DOHH2 (cell line): ENCODE results near the gene FRZB.
A peak's percentile ranks its signal among the peaks of the same experiment; 100 is the strongest.
"Not testable (repeated sequence)": the region's sequence is repeated elsewhere in the genome, so short reads cannot be mapped to it uniquely, and the experiment has no call there.

Experiments
- H3F3A ChIP-seq: fragments of 200-600 bp; sonication (generic), shearing (Covaris generic); 2 replicates; pipeline ENCODE4 v1.6.0; 2016; ENCODE audit warnings: antibody characterized with exemption, mild to moderate bottlenecking; ENCODE audit not compliant: control insufficient read depth, insufficient read depth
- H3K27ac ChIP-seq: fragments of 200-600 bp; sonication (generic); 2 replicates; pipeline ENCODE4 v1.5.1; 2014; ENCODE audit warnings: low read depth, mild to moderate bottlenecking, low read length, moderate library complexity
- H3K27me3 ChIP-seq: fragments of 200-600 bp; sonication (generic); 2 replicates; pipeline ENCODE4 v1.6.1; 2014; ENCODE audit warnings: mild to moderate bottlenecking, low read length, mixed read lengths; ENCODE audit not compliant: control insufficient read depth
- H3K36me3 ChIP-seq: fragments of 200-600 bp; sonication (generic); 2 replicates; pipeline ENCODE4 v1.6.1; 2014; ENCODE audit warnings: mild to moderate bottlenecking, low read length, moderate library complexity, mixed read lengths; ENCODE audit not compliant: control insufficient read depth
- H3K4me1 ChIP-seq: fragments of 200-600 bp; sonication (generic); 2 replicates; pipeline ENCODE4 v1.6.1; 2014; ENCODE audit warnings: mild to moderate bottlenecking, low read length, mixed read lengths; ENCODE audit not compliant: control insufficient read depth
- H3K4me2 ChIP-seq: fragments of 200-600 bp; sonication (generic); 2 replicates; pipeline ENCODE4 v1.6.0; 2014; ENCODE audit warnings: mild to moderate bottlenecking, low read length, moderate library complexity
- H3K4me3 ChIP-seq: fragments of 200-600 bp; sonication (generic); 2 replicates; pipeline ENCODE4 v1.5.1; 2014; ENCODE audit warnings: mild to moderate bottlenecking, low read length, mixed read lengths
- H3K79me2 ChIP-seq: fragments of 200-600 bp; sonication (generic); 2 replicates; pipeline ENCODE4 v1.6.1; 2014; ENCODE audit warnings: mild to moderate bottlenecking, low read length, mixed read lengths; ENCODE audit not compliant: control insufficient read depth
- H3K9me2 ChIP-seq: fragments of 200-600 bp; sonication (generic); replicated peaks from 2 replicates; pipeline ENCODE4 v1.6.1; 2014; ENCODE audit warnings: mild to moderate bottlenecking, low read length, mixed read lengths; ENCODE audit not compliant: control insufficient read depth
- H3K9me3 ChIP-seq: fragments of 200-600 bp; sonication (generic); 2 replicates; pipeline ENCODE4 v1.6.1; 2014; ENCODE audit warnings: antibody characterized with exemption, low read length, mixed read lengths; ENCODE audit not compliant: control insufficient read depth, insufficient read depth
- H4K20me1 ChIP-seq: fragments of 200-600 bp; sonication (generic); 2 replicates; pipeline ENCODE4 v1.6.0; 2014; ENCODE audit warnings: low read depth, mild to moderate bottlenecking, antibody characterized with exemption, low read length, moderate library complexity; ENCODE audit not compliant: control insufficient read depth, insufficient read depth
- EZH2phosphoT487 ChIP-seq: fragments of 200-600 bp; sonication (generic); IDR thresholded peaks from 2 replicates; pipeline ENCODE4 v1.6.1; 2017; ENCODE audit warnings: borderline replicate concordance, mild to moderate bottlenecking, antibody characterized with exemption, low read length, moderate library complexity, mixed read lengths
- TF ChIP-seq, protein P1 (sequence below): fragments of 200-600 bp; sonication (generic); IDR thresholded peaks from one replicate; pipeline ENCODE4 v1.5.1; 2014; ENCODE audit warnings: antibody characterized with exemption, mild to moderate bottlenecking, low read depth, low read length; ENCODE audit not compliant: poor library complexity, severe bottlenecking

FRZB gene

DNA sequence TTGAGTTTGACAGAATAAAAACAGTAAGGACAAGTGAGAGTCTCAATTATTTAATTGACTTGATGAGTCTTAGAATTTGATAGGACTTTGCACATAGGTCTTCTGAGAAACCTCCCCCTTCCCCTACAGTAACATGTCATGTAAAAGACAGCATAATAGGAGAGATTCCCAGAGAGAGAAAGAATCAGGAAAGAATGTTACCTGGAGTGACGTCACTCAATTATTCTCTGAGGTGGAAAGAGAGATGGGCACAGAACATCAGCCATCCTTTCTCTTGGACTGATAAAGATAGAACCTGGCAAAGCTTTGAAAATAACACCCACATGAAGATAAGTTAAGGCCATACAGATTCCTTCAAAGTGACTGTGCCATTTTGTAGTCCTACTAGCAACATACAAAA lies 19.3 kb upstream of the FRZB start:
- H3K4me1 ChIP-seq, result peaks cover 18% of the 10 kb centered on the region
- H3K27me3 ChIP-seq, result no peaks in the 10 kb centered on the region
- 0 out of 2 replicates have a peak, but pooled peaks cover 2% of the 10 kb centered on the region for H3F3A ChIP-seq
- H3K4me3 ChIP-seq, result no peak overlapping the region
- no peak overlapping the region for H3K4me2 ChIP-seq
- no peaks in the 10 kb centered on the region for H3K9me2 ChIP-seq
- H4K20me1 ChIP-seq, result no peaks in the 10 kb centered on the region
- H3K27ac ChIP-seq, result no peak overlapping the region
- H3K36me3 ChIP-seq, result no peaks in the 10 kb centered on the region
- no peaks in the 10 kb centered on the region for H3K79me2 ChIP-seq
- TF ChIP-seq EZH2phosphoT487, result no peak
- H3K9me3 ChIP-seq, result peaks cover 5% of the 10 kb centered on the region; the same call in 1 of the 2 replicates

DNA sequence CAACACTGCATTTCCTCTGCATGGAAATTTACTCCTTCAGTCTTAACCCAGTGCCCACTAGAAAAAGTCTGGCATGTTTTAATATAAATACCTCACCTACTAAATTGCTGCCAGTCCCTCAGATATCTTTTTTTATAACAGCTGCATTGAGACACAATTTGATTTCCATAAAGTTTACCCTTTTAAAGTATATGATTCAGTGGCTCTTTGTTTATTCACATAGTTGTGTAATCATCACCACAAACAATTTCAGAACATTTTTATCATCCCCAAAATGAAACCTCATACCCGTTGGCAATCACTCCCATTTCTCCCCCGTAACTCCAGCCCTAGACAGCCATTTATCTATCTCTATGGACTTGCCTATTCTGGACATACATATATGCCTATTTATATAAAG lies 17.0 kb upstream of the FRZB start:
- no peak overlapping the region for H3K4me2 ChIP-seq
- H3K79me2 ChIP-seq, result no peaks in the 10 kb centered on the region
- peaks cover 5% of the 10 kb centered on the region; the same call in 1 of the 2 replicates for H3K9me3 ChIP-seq
- H3K36me3 ChIP-seq, result no peaks in the 10 kb centered on the region
- TF ChIP-seq EZH2phosphoT487, result no peak
- TF ChIP-seq, protein P1, sequence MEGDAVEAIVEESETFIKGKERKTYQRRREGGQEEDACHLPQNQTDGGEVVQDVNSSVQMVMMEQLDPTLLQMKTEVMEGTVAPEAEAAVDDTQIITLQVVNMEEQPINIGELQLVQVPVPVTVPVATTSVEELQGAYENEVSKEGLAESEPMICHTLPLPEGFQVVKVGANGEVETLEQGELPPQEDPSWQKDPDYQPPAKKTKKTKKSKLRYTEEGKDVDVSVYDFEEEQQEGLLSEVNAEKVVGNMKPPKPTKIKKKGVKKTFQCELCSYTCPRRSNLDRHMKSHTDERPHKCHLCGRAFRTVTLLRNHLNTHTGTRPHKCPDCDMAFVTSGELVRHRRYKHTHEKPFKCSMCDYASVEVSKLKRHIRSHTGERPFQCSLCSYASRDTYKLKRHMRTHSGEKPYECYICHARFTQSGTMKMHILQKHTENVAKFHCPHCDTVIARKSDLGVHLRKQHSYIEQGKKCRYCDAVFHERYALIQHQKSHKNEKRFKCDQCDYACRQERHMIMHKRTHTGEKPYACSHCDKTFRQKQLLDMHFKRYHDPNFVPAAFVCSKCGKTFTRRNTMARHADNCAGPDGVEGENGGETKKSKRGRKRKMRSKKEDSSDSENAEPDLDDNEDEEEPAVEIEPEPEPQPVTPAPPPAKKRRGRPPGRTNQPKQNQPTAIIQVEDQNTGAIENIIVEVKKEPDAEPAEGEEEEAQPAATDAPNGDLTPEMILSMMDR, result no peak
- H3K27ac ChIP-seq, result no peak overlapping the region
- H3K9me2 ChIP-seq, result no peaks in the 10 kb centered on the region
- peaks cover 18% of the 10 kb centered on the region for H3K4me1 ChIP-seq
- no peaks in the 10 kb centered on the region for H3K27me3 ChIP-seq
- H3F3A ChIP-seq, result 0 out of 2 replicates have a peak, but pooled peaks cover 2% of the 10 kb centered on the region
- H4K20me1 ChIP-seq, result no peaks in the 10 kb centered on the region
- no peak overlapping the region for H3K4me3 ChIP-seq

DNA sequence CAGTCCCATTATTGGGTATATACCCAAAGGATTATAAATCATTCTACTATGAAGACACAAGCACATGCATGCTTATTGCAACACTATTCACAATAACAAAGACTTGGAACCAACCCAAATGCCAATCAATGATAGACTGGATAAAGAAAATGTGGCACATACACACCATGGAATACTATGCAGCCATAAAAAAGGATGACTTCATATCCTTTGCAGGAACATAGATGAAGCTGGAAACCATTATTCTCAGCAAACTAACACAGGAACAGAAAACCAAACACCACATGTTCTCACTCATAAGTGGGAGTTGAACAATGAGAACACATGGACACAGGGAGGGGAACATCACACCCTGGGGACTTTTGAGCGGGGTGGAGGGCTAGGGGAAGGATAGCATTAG lies 13.7 kb upstream of the FRZB start:
- H3K36me3 ChIP-seq, H3K4me1 ChIP-seq: not testable (repeated sequence)

DNA sequence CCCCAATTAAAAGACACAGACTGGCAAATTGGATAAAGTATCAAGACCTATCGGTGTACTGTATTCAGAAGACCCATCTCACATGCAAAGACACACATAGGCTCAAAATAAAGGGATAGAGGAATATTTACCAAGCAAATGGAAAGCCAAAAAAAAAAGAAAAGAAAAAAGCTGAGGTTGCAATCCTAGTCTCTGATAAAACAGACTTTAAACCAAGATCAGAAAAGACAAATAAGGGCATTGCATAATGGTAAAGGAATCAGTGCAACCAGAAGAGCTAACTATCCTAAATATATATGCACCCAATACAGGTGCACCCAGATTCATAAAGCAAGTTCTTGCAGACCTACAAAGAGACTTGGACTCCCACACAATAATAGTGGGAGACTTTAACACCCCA lies 10.2 kb upstream of the FRZB start:
- H3K4me3 ChIP-seq, H3F3A ChIP-seq, H3K27me3 ChIP-seq, H3K4me2 ChIP-seq, H3K27ac ChIP-seq, H3K79me2 ChIP-seq, H3K4me1 ChIP-seq, H3K36me3 ChIP-seq, H3K9me3 ChIP-seq, H4K20me1 ChIP-seq, H3K9me2 ChIP-seq: not testable (repeated sequence)

More for the DNA sequence above, 13.7 kb upstream of the FRZB start:
- not testable (repeated sequence) for H3K79me2 ChIP-seq, H3K27me3 ChIP-seq, H3K27ac ChIP-seq, H3K4me3 ChIP-seq, H3F3A ChIP-seq, H3K9me2 ChIP-seq, H3K9me3 ChIP-seq, H3K4me2 ChIP-seq, H4K20me1 ChIP-seq

DNA sequence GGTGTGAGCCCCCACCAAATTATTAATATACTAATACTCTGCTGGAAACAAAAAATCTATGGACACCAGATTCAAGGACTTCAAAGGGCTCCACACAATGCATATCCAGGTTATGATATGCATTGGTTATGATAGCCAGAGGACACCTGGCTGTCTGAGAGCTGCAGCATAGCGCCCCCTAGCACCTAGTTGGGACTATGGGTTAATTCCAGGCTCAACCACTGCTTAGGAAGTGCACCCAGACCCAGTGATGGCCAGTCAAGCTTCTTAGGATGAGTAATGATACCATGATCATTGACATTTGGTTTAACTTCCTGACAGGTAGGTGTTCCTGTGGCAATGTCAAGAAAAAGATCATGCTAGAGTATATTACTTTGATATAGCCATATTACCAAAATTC lies 3.8 kb upstream of the FRZB start:
- TF ChIP-seq EZH2phosphoT487, result no peak
- TF ChIP-seq, protein P1, result peak; percentile 67
- H3K36me3 ChIP-seq, result no peaks in the 10 kb centered on the region

More for the DNA sequence above, 3.8 kb upstream of the FRZB start:
- no peaks in the 10 kb centered on the region for H3K27me3 ChIP-seq
- peaks cover 20% of the 10 kb centered on the region for H3K4me1 ChIP-seq
- H3K9me3 ChIP-seq, result no peaks in the 10 kb centered on the region
- H3K27ac ChIP-seq, result no peak overlapping the region
- H3K9me2 ChIP-seq, result no peaks in the 10 kb centered on the region
- H3F3A ChIP-seq, result no peaks in the 10 kb centered on the region
- H3K4me3 ChIP-seq, result no peak overlapping the region
- H4K20me1 ChIP-seq, result no peaks in the 10 kb centered on the region
- H3K79me2 ChIP-seq, result no peaks in the 10 kb centered on the region
- no peak overlapping the region for H3K4me2 ChIP-seq
